Measurements from ENCODE around the gene CAPN5. TPM values are rescaled to one million over a fixed set of nuclear protein-coding genes. Genes with fewer than 3 reads are reported as not detected.

The CAPN5 gene
- total and polyA plus RNA-seq, 10 of the 15 experiments (the other 5 are each of a cell fraction or from before 2014, with no cell fraction given), result 0.02 to 0.33 (median 0.07) TPM; not detected in 3

DNA sequence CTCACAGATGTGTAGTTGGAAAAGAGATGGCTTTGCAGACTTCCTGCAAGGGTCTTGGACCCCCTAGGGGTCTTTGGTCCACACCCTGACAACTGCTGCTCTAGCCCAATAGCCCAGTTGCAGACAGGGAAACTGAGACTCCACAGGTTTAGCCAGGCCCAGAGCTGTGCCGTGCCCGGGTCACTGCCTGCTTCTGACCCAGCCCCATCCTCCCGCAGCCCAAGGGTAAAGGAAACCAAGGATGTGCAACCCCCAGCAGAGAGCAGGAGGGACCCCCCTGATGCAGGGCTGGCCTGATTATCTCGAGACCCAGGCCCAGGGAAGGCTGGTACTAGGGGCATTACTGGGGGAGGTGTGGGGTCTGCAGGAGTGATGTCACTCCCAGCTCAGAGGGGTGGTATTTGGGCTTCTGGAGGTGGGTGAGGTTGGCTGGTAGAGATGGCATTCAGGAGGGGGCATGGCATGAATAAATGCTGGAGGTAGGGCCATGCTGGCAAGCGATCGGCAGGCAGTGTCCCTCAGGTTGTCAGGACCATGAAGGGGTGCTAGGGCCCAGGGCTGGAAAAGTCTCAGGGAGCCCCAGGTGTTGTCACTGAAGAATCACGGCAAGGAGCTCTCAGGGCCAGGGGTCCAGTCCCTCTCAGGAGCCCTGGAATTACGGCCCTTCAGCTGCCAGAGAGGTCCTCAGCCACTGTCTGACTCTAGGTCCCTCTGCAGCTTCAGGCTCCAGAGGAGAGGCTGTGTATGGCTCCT is 82.4 kb downstream of the CAPN5 start:
- Histone ChIP-seq H3K9me3 (replicated peaks; ENCODE audit: control insufficient read depth, insufficient read depth, low read length) (no peaks in the 10 kb centered on the region), H3K27ac (ENCODE audit: control insufficient read depth, insufficient read depth) (no peak overlapping the region), H4K20me1 (ENCODE audit: control insufficient read depth, insufficient read depth) (no peaks in the 10 kb centered on the region), H3K4me3 (no peak overlapping the region), H3K4me1 (ENCODE audit: control insufficient read depth, insufficient read depth, low read length) (no peaks in the 10 kb centered on the region; the same call in 1 of the 2 replicates), H3K27me3 (replicated peaks in 1 of 2; ENCODE audit: control insufficient read depth in 2 of 2, insufficient read depth in 2 of 2, low read length in 1 of 2) (peaks cover 2 to 4% of the 10 kb centered on the region in 2 experiments; a peak in 2 of 4 replicates), H3K79me2 (ENCODE audit: control insufficient read depth, insufficient read depth, low read length) (no peaks in the 10 kb centered on the region), H3K4me2 (ENCODE audit: control insufficient read depth, insufficient read depth) (no peak overlapping the region), H3K9ac (ENCODE audit: control insufficient read depth, insufficient read depth, low read length) (no peak overlapping the region), H3K36me3 (ENCODE audit: control insufficient read depth in 2 of 2, insufficient read depth in 2 of 2, low read length in 1 of 2) (no peaks in the 10 kb centered on the region), H2AFZ (ENCODE audit: control insufficient read depth, low read depth, low read length) (no peak overlapping the region)
- 56% methylated on average over 6 of the region's 8 CpGs for WGBS (ENCODE audit: insufficient coverage, insufficient replicate concordance, low lambda C conversion rate, missing lambda C conversion rate)
- TF ChIP-seq EP300 (IDR thresholded peaks at IDR 0.05; ENCODE audit: borderline replicate concordance in 1 of 2, control insufficient read depth in 1 of 2, low read depth in 2 of 2, low read length in 2 of 2), result no peak
- TF ChIP-seq, protein P1, sequence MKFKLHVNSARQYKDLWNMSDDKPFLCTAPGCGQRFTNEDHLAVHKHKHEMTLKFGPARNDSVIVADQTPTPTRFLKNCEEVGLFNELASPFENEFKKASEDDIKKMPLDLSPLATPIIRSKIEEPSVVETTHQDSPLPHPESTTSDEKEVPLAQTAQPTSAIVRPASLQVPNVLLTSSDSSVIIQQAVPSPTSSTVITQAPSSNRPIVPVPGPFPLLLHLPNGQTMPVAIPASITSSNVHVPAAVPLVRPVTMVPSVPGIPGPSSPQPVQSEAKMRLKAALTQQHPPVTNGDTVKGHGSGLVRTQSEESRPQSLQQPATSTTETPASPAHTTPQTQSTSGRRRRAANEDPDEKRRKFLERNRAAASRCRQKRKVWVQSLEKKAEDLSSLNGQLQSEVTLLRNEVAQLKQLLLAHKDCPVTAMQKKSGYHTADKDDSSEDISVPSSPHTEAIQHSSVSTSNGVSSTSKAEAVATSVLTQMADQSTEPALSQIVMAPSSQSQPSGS (IDR thresholded peaks at IDR 0.05; ENCODE audit: low read length), result no peak
- TF ChIP-seq, protein P2, sequence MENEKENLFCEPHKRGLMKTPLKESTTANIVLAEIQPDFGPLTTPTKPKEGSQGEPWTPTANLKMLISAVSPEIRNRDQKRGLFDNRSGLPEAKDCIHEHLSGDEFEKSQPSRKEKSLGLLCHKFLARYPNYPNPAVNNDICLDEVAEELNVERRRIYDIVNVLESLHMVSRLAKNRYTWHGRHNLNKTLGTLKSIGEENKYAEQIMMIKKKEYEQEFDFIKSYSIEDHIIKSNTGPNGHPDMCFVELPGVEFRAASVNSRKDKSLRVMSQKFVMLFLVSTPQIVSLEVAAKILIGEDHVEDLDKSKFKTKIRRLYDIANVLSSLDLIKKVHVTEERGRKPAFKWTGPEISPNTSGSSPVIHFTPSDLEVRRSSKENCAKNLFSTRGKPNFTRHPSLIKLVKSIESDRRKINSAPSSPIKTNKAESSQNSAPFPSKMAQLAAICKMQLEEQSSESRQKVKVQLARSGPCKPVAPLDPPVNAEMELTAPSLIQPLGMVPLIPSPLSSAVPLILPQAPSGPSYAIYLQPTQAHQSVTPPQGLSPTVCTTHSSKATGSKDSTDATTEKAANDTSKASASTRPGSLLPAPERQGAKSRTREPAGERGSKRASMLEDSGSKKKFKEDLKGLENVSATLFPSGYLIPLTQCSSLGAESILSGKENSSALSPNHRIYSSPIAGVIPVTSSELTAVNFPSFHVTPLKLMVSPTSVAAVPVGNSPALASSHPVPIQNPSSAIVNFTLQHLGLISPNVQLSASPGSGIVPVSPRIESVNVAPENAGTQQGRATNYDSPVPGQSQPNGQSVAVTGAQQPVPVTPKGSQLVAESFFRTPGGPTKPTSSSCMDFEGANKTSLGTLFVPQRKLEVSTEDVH (IDR thresholded peaks at IDR 0.05; ENCODE audit: low read depth, partially characterized antibody), result no peak
- no peak for TF ChIP-seq ZNF384 (IDR thresholded peaks at IDR 0.05; ENCODE audit: borderline replicate concordance, low read depth, low read length)
- no TSS peak for BruUV-seq (replicated peaks)
- no peak for ATAC-seq
- CTCF ChIA-PET, result no interaction called here
- DNase-seq (ENCODE audit: low read depth, low spot score), result no peak
- RAD21 ChIA-PET (ENCODE audit: unreplicated experiment), result no interaction called here
- SMC1A ChIA-PET (ENCODE audit: uncharacterized antibody, unreplicated experiment), result no interaction called here
- in situ Hi-C loops (cut with MboI), result no loop called here
- POLR2A ChIA-PET, result no interaction called here
- FAIRE-seq, result no peak
- intact Hi-C loops (cut with micrococcal nuclease; ENCODE audit: unreplicated experiment), result no loop called here
